ENCODE results near the gene ACE2. TPM values are rescaled to one million over a fixed set of nuclear protein-coding genes. Genes with fewer than 3 reads are reported as not detected.

Gene ACE2
- total and polyA plus RNA-seq, 7 experiments from 2014 or later, result not detected

DNA sequence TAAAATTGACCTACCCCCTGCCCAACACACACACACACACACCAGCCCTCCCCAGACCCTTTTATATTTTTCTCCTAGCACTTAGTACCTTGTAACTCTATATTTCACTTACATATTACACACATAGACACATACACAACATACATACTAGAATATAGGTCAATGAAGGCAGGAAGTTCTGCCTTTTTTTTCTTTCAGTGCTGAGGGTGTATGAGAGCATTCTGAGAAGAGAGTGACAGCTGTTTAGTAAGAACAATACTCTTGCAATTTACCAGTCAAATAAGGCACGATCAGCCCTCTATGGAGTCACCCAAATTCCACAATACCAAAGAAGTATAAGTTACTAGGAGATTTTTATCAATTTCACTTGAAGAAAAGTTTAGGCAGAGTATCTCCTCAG lies 33.5 kb downstream of the ACE2 start:
- peaks cover 0 to 13% (median 5%) of the 10 kb centered on the region in 5 donors for H3K27me3 Mint-ChIP-seq
- no peak for DNase-seq
- H3K36me3 ChIP-seq (ENCODE audit: control insufficient read depth in 2 of 3, insufficient read depth in 3 of 3, low read length in 3 of 3), result no peaks in the 10 kb centered on the region

DNA sequence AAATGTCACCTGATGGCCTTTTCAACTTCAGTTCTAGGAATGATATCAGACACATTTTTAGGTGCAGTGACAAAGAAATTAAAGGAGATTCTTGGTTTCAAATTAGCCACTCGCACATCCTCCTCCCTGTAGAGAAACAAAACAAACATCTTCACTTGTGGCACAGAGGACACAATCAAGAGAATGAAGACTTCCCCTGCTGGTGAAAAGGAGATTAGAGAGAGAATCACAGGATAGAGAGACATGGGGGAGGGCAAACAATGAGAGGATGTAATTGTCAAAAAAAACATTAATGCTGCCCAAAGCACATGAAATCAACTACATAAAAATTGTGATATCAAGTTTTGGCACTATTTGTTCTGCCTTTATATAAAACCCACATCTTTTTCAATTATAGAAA lies 34.5 kb downstream of the ACE2 start:
- intact Hi-C loops (cut with micrococcal nuclease), result loop anchor here in 1 of 2 donors (10.0 kb wide), 1 partner anchor 221 kb away; no protein-coding TSS in a partner anchor
- H3K27ac Mint-ChIP-seq, result peak overlapping the region in 1 of 9 donors; percentile 20
- no peak for ATAC-seq

More for the DNA sequence above, 33.5 kb downstream of the ACE2 start:
- Histone ChIP-seq H3K27me3 (ENCODE audit: control insufficient read depth in 2 of 2, insufficient read depth in 2 of 2, low read length in 2 of 2) (no peaks in the 10 kb centered on the region), H3K9me3 (ENCODE audit: control insufficient read depth in 2 of 3, low read length in 3 of 3) (no peaks in the 10 kb centered on the region), H3K4me3 (ENCODE audit: low read length) (no peak overlapping the region), H3K4me1 (ENCODE audit: control insufficient read depth in 2 of 2, insufficient read depth in 2 of 2, low read length in 2 of 2) (no peaks in the 10 kb centered on the region), H3K27ac (ENCODE audit: low read depth, low read length) (no peak overlapping the region)
- Mint-ChIP-seq H3K4me1 (no peaks in the 10 kb centered on the region), H3K27ac (no peak overlapping the region), H3K36me3 (no peaks in the 10 kb centered on the region), H3K4me3 (no peak overlapping the region), H3K9me3 (no peaks in the 10 kb centered on the region)
- intact Hi-C loops (cut with micrococcal nuclease), result loop anchor here in 1 of 2 donors (10.0 kb wide), 1 partner anchor 222 kb away; no protein-coding TSS in a partner anchor
- ChIA-PET POLR2A (no interaction called here), CTCF (no interaction called here)
- ATAC-seq, result no peak

DNA sequence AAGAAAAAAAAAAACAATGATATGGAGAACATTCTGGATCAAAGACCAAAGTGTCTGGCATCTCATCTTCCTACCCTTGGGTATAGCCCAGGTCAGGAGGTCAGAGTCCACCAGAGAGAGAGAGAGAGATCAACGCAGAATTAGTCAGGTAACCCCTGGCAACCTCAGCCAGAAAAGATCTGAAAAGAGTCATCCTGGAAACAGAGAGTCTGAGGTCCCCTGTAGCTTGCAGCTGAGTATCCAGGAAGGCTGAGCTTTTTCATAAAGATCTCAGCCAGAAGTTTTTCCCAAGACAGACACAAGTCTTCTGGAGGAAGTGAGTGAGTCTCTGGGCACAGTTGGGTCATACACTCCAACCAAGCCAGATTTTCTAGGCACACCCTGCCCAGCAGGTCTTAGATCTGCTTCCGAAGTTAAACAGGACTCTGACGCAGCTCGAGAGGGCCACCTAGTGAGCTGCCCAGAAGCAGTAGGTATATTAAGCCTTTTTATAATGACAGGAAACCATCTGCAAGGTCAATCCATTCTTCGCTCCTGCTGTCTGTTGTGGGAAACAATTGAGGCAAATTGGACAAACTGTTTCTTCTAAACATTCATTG lies 35.7 kb downstream of the ACE2 start:
- DNase-seq (peak in 3 of 9 donors; percentile 3 to 7 (median 5)), ATAC-seq (peak; percentile 50)
- ChIA-PET POLR2A (no interaction called here), CTCF (no interaction called here)
- H3K27me3 Mint-ChIP-seq, result peaks cover 0 to 14% (median 5%) of the 10 kb centered on the region in 5 donors
- Histone ChIP-seq H3K27ac (ENCODE audit: low read depth, low read length) (no peak overlapping the region), H3K9me3 (ENCODE audit: control insufficient read depth in 2 of 3, low read length in 3 of 3) (no peaks in the 10 kb centered on the region), H3K27me3 (ENCODE audit: control insufficient read depth in 2 of 2, insufficient read depth in 2 of 2, low read length in 2 of 2) (no peaks in the 10 kb centered on the region), H3K4me1 (ENCODE audit: control insufficient read depth in 2 of 2, insufficient read depth in 2 of 2, low read length in 2 of 2) (no peaks in the 10 kb centered on the region), H3K4me3 (ENCODE audit: low read length) (no peak overlapping the region), H3K36me3 (ENCODE audit: control insufficient read depth in 2 of 3, insufficient read depth in 3 of 3, low read length in 3 of 3) (no peaks in the 10 kb centered on the region)
- H3K4me1 Mint-ChIP-seq, result no peaks in the 10 kb centered on the region
- intact Hi-C loops (cut with micrococcal nuclease), result loop anchor here (1.0 to 10.0 kb wide), 3 partner anchors 67 to 220 kb away; no protein-coding TSS in a partner anchor
- no peaks in the 10 kb centered on the region for H3K36me3 Mint-ChIP-seq
- H3K9me3 Mint-ChIP-seq, result no peaks in the 10 kb centered on the region
- H3K27ac Mint-ChIP-seq, result no peak overlapping the region
- H3K4me3 Mint-ChIP-seq, result no peak overlapping the region

More for the DNA sequence above, 34.5 kb downstream of the ACE2 start:
- Mint-ChIP-seq H3K4me3 (no peak overlapping the region), H3K27me3 (peaks cover 0 to 13% (median 7%) of the 10 kb centered on the region in 5 donors), H3K4me1 (no peaks in the 10 kb centered on the region), H3K36me3 (no peaks in the 10 kb centered on the region), H3K9me3 (no peaks in the 10 kb centered on the region)
- Histone ChIP-seq H3K9me3 (ENCODE audit: control insufficient read depth in 2 of 3, low read length in 3 of 3) (no peaks in the 10 kb centered on the region), H3K4me1 (ENCODE audit: control insufficient read depth in 2 of 2, insufficient read depth in 2 of 2, low read length in 2 of 2) (no peaks in the 10 kb centered on the region), H3K27me3 (ENCODE audit: control insufficient read depth in 2 of 2, insufficient read depth in 2 of 2, low read length in 2 of 2) (no peaks in the 10 kb centered on the region), H3K36me3 (ENCODE audit: control insufficient read depth in 2 of 3, insufficient read depth in 3 of 3, low read length in 3 of 3) (no peaks in the 10 kb centered on the region), H3K4me3 (ENCODE audit: low read length) (no peak overlapping the region), H3K27ac (ENCODE audit: low read depth, low read length) (no peak overlapping the region)
- CTCF ChIA-PET, result no interaction called here
- no peak for DNase-seq
- POLR2A ChIA-PET, result no interaction called here

DNA sequence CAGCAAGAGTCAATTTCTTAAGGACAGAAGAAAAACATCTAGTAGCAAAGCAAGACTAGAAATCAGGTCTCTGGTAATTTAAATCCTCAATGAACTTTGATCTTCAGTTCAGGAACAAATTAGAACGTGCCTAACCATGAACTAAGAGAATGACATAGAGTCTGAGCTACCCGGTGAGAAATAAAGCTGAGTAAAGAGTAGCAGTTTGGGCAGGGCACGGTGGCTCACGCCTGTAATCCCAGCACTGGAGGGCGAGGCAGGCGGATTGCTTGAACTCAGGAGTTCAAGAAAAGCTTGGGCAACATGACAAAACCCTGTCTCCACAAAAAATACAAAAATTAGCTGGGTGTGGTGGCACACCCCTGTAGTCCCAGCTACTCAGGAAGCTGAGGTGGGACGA lies 37.7 kb downstream of the ACE2 start:
- CTCF ChIA-PET, result no interaction called here
- Mint-ChIP-seq H3K4me3 (no peak overlapping the region), H3K27me3 (peaks cover 0 to 14% (median 5%) of the 10 kb centered on the region in 5 donors), H3K4me1 (no peaks in the 10 kb centered on the region), H3K9me3 (no peaks in the 10 kb centered on the region), H3K36me3 (no peaks in the 10 kb centered on the region), H3K27ac (no peak overlapping the region)
- POLR2A ChIA-PET, result no interaction called here
- Histone ChIP-seq H3K4me3 (ENCODE audit: low read length) (no peak overlapping the region), H3K27me3 (ENCODE audit: control insufficient read depth in 2 of 2, insufficient read depth in 2 of 2, low read length in 2 of 2) (no peaks in the 10 kb centered on the region), H3K27ac (ENCODE audit: low read depth, low read length) (no peak overlapping the region), H3K9me3 (ENCODE audit: control insufficient read depth in 2 of 3, low read length in 3 of 3) (no peaks in the 10 kb centered on the region), H3K36me3 (ENCODE audit: control insufficient read depth in 2 of 3, insufficient read depth in 3 of 3, low read length in 3 of 3) (no peaks in the 10 kb centered on the region), H3K4me1 (ENCODE audit: control insufficient read depth in 2 of 2, insufficient read depth in 2 of 2, low read length in 2 of 2) (no peaks in the 10 kb centered on the region)
- intact Hi-C loops (cut with micrococcal nuclease), result loop anchor here in 1 of 2 donors (10.0 kb wide), 1 partner anchor 218 kb away; no protein-coding TSS in a partner anchor
- ATAC-seq (no peak), DNase-seq (no peak)

DNA sequence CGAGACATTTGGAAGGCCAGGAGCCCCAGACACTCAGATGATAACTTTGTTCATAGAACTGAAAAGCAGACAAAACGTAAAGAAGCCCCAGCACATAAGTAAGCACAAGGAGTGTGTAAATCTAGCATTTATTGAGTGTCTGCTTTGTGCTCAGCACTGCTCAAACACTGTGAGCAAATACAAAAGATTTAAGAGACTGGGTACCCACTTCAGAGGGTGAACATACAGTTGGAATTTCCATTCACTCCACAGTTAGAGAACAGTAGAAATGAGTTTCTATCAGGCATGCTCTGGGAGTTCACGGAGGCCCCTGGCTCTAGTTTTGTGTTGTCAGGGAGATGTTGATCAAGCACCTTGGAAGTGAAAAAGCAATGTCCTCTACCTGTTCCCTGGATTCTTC lies 39.8 kb downstream of the ACE2 start:
- CTCF ChIA-PET, result no interaction called here
- peaks cover 0 to 10% (median under 1%) of the 10 kb centered on the region in 5 donors for H3K27me3 Mint-ChIP-seq
- DNase-seq (no peak), ATAC-seq (no peak)
- H3K36me3 Mint-ChIP-seq, result no peaks in the 10 kb centered on the region
- Histone ChIP-seq H3K4me1 (ENCODE audit: control insufficient read depth in 2 of 2, insufficient read depth in 2 of 2, low read length in 2 of 2) (no peaks in the 10 kb centered on the region), H3K27ac (ENCODE audit: low read depth, low read length) (no peak overlapping the region), H3K9me3 (ENCODE audit: control insufficient read depth in 2 of 3, low read length in 3 of 3) (no peaks in the 10 kb centered on the region), H3K4me3 (ENCODE audit: low read length) (no peak overlapping the region), H3K36me3 (ENCODE audit: control insufficient read depth in 2 of 3, insufficient read depth in 3 of 3, low read length in 3 of 3) (no peaks in the 10 kb centered on the region), H3K27me3 (ENCODE audit: control insufficient read depth in 2 of 2, insufficient read depth in 2 of 2, low read length in 2 of 2) (no peaks in the 10 kb centered on the region)
- POLR2A ChIA-PET, result no interaction called here
- H3K4me1 Mint-ChIP-seq, result no peaks in the 10 kb centered on the region
- H3K9me3 Mint-ChIP-seq, result no peaks in the 10 kb centered on the region
- intact Hi-C loops (cut with micrococcal nuclease), result loop anchor here in 1 of 2 donors (10.0 kb wide), 1 partner anchor 216 kb away; no protein-coding TSS in a partner anchor
- H3K27ac Mint-ChIP-seq, result no peak overlapping the region
- no peak overlapping the region for H3K4me3 Mint-ChIP-seq

DNA sequence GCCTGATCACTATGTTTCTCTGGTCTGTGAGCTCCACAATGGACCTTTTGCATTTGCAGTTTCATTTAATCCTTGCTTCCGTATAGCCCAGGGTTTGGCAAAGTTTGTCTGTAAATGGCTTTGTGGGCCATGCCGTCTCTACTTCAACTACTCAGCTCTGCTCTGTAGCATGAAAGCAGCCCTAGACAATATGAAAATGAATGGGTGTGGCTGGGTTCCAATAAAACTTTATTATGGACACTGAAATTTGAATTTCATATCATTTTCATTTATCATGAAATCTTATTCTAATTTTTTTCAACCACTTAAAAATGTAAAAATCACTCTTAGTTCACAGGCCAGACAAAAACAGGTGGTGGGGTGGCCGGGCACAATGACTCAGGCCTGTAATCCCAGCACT lies 41.5 kb downstream of the ACE2 start:
- Histone ChIP-seq H3K4me3 (ENCODE audit: low read length) (no peak overlapping the region), H3K27me3 (ENCODE audit: control insufficient read depth in 2 of 2, insufficient read depth in 2 of 2, low read length in 2 of 2) (no peaks in the 10 kb centered on the region), H3K9me3 (ENCODE audit: control insufficient read depth in 2 of 3, low read length in 3 of 3) (no peaks in the 10 kb centered on the region), H3K4me1 (ENCODE audit: control insufficient read depth in 2 of 2, insufficient read depth in 2 of 2, low read length in 2 of 2) (no peaks in the 10 kb centered on the region), H3K36me3 (ENCODE audit: control insufficient read depth in 2 of 3, insufficient read depth in 3 of 3, low read length in 3 of 3) (no peaks in the 10 kb centered on the region), H3K27ac (ENCODE audit: low read depth, low read length) (no peak overlapping the region)
- CTCF ChIA-PET, result interaction anchor here (0.6 kb wide), 1 partner anchor 61 kb away, joined by 3 read pairs; no protein-coding TSS in a partner anchor
- intact Hi-C loops (cut with micrococcal nuclease), result no loop called here
- H3K4me3 Mint-ChIP-seq, result no peak overlapping the region
- POLR2A ChIA-PET, result no interaction called here
- no peaks in the 10 kb centered on the region for H3K4me1 Mint-ChIP-seq
- DNase-seq (no peak), ATAC-seq (no peak)
- H3K36me3 Mint-ChIP-seq, result no peaks in the 10 kb centered on the region
- no peak overlapping the region for H3K27ac Mint-ChIP-seq
- H3K27me3 Mint-ChIP-seq, result peaks cover 0 to 5% (median 0%) of the 10 kb centered on the region in 5 donors
- no peaks in the 10 kb centered on the region for H3K9me3 Mint-ChIP-seq

All from naive thymus-derived CD4-positive, alpha-beta T cell (primary cell).